GM12864 (cell line): Measurements from ENCODE around the gene BIN1.

Experiments used
- DNase-seq: peaks from one replicate; pipeline ENCODE4 v3.0.0-alpha.2; 2011; ENCODE audit warnings: low read depth
- H3K4me3 ChIP-seq: 2 replicates; pipeline ENCODE4 v1.5.1; 2011; ENCODE audit warnings: mild to moderate bottlenecking, low read depth, low read length, control low read depth
- CTCF ChIP-seq: IDR thresholded peaks from 2 replicates; pipeline ENCODE4 v1.5.1; 2011; ENCODE audit warnings: low read depth, mild to moderate bottlenecking, moderate library complexity, low read length, control low read depth, inconsistent platforms; ENCODE audit errors: missing control alignments

Gene BIN1

GRCh38 chr2:127084611-127085316 lies 22.2 kb downstream of the BIN1 start:
- no peak for TF ChIP-seq CTCF
- H3K4me3 ChIP-seq: no peak overlapping the region
- no peak for DNase-seq

- no peak for DNase-seq
- H3K4me3 ChIP-seq: no peak overlapping the region
- no peak for TF ChIP-seq CTCF
Observed at GRCh38 chr2:127083819-127084503, 23.0 kb downstream of the BIN1 start.

GRCh38 chr2:127082974-127083373 lies 24.0 kb downstream of the BIN1 start:
- no peak overlapping the region for H3K4me3 ChIP-seq
- no peak for DNase-seq
- no peak for TF ChIP-seq CTCF

- H3K4me3 ChIP-seq: peak overlapping the region; percentile 61
- TF ChIP-seq CTCF: no peak
- no peak for DNase-seq
Observed at GRCh38 chr2:127081826-127082633, 24.9 kb downstream of the BIN1 start.

GRCh38 chr2:127080938-127081755 lies 25.8 kb downstream of the BIN1 start:
- H3K4me3 ChIP-seq: peak overlapping the region; percentile 61
- no peak for DNase-seq
- TF ChIP-seq CTCF: no peak

GRCh38 chr2:127080226-127080937 lies 26.6 kb downstream of the BIN1 start:
- peak overlapping the region; percentile 61 for H3K4me3 ChIP-seq
- DNase-seq: no peak
- no peak for TF ChIP-seq CTCF
